HG03354 (cell line): ENCODE measurements around the gene RIC8B.

Source experiments
- ATAC-seq: cut with Tn5 transposase; IDR thresholded peaks from one replicate; pipeline ENCODE4 v1.9.1; 2021; ENCODE audit warnings: mild to moderate bottlenecking; ENCODE audit not compliant: unreplicated experiment, poor library complexity, severe bottlenecking

Gene RIC8B

DNA sequence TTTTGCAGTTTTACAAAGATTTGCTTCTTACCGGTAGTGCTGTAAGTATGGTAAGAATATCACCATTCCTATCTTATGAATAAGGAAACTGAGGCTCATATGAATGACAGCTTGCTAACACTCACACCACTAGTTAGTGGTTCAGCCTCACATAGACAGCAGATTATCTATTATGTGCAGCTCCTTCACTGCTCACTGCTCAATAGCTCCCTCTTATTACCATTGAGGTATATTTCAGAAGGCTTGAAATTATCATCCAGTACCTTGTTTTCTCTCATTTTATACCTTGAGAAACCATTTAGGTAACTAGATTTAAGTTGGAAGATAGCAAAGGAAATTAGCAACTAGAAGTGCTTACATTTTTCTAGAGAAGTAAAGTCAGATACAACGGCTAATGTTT, 15.5 kb downstream of the RIC8B start:
- ATAC-seq = no peak

DNA sequence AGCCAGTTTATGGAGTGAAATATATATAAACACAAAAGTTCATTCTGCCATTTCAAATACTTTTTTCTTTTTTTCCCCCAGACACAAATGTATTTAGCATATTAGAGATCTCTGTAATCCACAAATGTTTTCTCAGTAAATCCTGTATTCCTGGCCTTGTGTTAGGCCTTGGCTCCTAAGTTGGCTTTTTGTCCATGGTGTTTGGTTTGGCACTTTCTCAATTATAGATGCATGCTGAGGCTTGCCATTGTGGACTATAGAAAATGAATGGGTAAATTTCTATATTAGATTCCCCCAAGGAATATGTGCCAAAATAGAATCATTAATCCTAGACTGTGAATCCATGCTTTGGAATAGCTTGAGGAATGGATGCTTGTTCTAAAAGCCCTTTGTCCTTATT, 17.0 kb downstream of the RIC8B start:
- ATAC-seq = no peak

DNA sequence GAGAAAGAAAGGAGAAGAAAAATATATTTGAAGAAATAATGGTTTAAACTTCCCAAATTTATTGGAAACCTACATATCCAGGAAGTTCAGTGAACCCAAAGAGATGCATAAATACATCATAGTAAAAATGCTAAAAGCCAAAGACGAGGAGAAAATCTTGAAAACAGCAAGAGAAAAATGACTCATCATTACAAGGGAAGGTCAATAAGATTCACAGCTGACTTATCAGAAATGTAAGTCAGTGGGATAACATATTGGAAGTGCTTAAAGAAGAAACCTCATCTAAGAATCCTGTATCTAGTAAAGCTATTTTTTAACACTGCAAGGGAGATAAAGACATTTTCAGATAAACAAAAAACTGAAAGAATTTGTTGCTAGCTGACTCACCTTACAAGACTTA, 19.9 kb downstream of the RIC8B start:
- no peak for ATAC-seq

DNA sequence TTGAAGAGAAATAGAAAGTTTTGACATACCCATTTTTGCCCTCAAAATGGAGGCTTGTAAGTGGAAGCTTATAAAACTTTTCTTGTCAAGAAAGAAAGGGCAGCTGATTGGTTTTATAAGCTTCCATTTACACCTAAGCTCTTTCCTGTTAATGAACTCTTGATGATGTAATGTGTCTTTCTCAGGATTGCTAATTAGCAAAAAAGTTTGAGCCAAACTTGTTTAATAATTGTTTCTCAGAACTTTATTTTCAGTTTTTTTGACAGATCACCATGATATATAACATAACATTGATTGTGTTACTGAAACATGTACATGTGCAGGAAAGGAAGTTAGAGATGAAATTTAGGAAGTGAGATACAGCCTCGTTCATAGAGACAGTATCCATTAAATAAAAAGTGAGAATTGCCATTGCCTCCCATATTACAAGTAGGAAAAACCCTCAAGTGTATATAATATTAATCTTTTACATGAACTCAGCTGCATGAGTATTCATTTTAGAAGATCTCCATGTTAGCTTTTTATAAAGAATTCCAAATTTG, 26.8 kb downstream of the RIC8B start:
- no peak for ATAC-seq

DNA sequence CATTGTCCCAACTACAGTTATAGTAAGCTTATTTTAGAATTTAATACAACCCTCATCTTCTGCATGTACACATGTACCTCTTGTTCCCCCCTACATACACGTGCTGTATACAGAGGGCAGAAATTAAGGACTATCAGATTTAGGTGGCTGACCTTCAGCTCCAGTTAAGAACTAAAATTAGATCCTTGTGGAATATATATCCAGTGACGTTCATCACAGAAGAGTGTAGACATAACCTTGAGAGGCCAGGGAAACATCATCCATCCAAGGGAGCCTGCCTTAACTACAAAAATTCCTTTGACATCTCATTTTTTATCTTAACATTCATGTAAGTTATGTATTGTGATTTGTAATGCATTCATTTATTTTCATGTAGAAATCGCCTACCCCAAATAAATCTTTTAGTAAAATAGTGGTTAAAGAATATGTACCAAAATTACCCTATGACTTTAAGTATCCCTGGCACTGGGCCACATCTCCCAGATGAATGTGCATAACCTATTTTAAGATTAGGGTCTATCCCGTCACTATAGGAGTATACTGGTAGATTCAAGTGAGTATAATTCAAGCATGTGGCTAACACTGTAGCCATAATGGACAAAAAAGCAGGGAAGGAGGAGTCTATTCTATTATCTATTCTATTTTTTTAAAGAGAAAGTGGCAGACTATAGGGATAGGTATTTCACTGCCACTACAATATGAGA, 27.5 kb downstream of the RIC8B start:
- ATAC-seq = no peak

DNA sequence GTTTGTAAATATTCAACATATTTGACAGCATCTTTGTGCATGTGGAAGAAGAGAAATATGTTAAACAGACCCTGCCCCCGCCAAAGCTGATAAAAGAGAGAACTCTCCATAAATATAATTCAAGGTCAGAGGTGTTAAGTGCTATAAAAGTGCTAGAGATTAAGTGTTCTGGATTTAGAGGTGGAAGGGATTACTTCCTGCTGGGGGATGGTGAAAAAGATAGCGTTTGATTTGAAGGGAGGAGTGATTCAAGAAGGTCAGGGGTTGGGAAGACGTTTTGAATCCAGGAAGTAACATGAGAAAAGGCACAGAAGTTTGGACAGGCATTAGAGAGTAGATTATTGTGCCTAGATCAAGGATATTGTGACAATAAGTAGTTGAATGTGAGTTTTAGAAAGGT, 30.2 kb downstream of the RIC8B start:
- no peak for ATAC-seq

- ATAC-seq = no peak
These were observed 40.2 kb downstream of the RIC8B start for GRCh38 chr12:106814714-106815113.

DNA sequence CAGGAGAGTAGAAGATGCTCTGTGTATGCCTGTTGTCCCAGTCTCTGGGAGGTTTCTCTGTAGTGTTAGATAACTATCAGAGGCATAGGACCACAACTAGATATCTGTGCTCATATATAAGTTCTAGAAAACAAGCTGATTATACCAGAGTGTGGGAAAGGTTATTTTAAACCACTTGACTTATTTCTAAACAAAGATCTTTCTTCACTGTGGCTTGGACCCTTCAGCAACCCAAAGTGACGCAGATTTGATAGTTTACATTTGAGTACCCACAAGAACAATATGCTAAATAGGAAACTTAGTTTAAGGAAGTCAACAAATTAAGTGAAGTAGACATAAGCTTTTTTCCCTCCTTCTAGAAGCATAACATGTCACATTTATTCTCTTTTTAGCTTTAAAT, 41.3 kb downstream of the RIC8B start:
- no peak for ATAC-seq

DNA sequence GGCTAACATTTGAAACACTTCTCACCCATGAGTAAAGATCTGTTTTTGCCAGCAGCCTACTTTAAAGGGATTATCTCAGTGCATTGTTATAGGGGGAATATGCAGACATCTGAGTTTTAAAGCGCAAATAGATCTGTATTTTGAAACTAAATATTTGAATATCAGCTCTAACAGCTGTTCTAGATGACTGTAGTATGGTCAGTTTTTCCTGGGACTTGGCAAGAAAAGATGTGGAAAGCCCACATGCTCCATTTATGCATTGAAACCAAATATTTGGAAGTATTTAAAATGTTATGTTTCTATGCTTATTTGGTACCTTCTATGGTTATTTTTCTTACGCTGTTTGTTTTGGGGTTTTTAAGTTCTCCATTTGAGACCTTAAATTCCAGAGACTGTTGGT, 41.7 kb downstream of the RIC8B start:
- ATAC-seq = no peak

DNA sequence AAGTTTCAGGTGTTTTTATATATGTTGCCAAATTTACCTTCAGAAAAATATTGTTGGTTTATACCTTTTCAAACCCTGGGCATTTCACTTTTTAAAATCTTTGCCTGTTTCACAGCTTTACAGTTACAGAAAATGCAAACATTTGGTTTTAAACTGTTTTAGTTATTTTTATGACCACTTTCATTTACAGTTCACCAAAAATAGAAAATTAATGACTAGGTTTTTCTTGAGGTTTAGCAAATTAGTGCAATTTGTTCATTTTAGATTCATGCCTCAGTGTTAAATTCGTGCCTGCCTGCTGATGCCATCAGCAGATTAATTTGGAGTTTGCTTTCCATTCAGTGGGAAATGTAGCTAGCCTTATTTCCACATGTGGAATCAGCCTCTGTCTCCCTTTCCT, 45.5 kb downstream of the RIC8B start:
- no peak for ATAC-seq

- no peak for ATAC-seq
These were observed 57.2 kb downstream of the RIC8B start for GRCh38 chr12:106831699-106832098.

DNA sequence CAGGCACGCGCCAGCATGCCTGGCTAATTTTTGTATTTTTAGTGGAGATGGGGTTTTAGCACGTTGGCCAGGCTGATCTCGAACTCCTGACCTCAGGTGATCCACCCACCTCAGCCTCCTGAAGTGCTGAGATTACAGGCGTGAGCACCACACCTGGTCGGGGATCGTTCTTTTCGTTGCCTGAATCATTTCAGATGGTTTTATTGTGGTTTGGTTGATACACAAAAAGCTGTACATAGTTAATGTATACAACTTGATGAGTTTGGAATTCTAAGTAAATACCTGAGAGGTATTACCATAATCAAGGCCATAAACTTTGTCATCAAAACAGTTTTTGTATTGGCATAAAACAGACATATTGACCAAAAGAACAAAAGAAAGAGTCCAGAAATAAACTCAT, 63.3 kb downstream of the RIC8B start:
- ATAC-seq = no peak

DNA sequence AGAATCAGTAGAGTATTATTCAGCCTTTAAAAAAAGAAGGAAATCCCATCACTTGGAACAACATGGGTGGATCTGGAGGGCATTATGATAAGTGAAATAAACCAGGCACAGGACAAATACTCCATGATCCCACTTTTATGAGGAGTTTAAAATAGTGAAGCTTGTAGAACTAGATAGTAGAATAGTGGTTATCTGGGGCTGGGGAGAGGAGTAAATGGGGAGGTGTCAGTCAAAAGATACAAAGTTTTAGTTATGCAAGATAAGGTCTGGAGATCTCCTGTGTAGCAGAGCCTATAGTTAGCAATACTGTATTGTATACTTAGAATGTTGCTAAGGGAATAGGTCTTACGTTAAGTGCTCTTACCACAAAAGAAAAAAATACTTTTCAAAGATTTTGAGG, 64.9 kb downstream of the RIC8B start:
- ATAC-seq = no peak

DNA sequence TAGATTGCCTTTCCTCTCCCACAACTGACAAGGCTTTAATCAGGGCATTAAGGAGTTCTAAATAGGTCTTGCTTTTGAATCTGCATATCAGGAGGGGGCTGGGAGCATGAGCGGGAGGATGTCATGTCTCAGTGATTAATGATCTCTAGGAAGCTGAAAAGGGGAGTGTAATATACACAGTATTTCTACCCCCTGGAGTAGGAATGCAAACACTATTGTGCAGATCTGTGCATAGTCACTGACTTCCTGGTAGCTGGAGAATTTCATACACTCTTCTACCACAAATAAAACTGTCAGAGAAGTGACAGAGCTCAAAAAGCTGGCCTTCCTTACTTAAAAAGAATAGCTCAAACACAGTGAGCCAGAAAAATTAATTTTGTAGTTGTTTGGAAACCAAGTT, 65.8 kb downstream of the RIC8B start:
- no peak for ATAC-seq

GRCh38 chr12:106841510-106842302, 67.2 kb downstream of the RIC8B start:
- ATAC-seq = no peak

- ATAC-seq = no peak
These were observed 71.4 kb downstream of the RIC8B start for GRCh38 chr12:106845902-106846301.

DNA sequence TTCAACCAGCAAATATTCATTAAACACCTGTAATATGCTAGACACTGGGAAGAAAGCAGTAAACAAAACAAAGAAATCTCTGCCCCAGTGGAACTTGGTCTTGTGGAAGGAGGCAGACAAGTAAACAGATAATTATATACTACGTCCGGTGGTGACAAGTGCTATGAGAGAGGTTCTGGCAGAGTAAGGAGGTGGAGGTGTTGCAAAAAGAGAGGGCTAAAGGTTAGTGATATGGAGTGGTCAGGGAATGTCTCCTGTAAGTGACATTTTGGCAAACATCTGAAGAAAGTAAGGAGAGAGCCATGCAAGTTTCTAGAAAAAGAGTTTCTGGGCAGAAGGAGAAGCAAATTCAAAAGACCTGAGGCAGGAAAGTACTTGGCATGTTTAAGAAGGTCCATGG, 73.4 kb downstream of the RIC8B start:
- no peak for ATAC-seq

DNA sequence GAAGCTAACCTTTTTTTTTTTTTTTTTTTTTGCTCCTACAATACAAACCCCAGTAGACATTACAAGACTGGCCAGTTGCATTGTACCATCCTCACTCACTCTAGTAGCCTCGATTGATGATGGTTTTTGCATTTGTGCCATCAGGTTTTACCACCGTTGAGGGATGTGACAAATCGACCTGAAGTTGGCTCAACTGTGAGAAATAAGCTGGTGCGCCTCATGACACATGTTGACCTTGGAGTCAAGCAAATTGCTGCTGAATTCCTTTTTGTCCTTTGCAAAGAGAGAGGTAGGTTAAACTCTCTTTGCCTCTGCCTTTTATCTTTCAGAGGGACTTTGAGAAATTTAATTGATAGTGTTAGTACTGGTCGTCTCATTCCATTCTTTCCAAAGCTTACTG, 76.8 kb downstream of the RIC8B start:
- ATAC-seq = no peak

GRCh38 chr12:106854723-106855122, 80.2 kb downstream of the RIC8B start:
- no peak for ATAC-seq

GRCh38 chr12:106855221-106855758, 80.8 kb downstream of the RIC8B start:
- no peak for ATAC-seq
